ENCODE measurements around the gene LLGL2. TPM values are rescaled to one million over a fixed set of nuclear protein-coding genes. Genes with fewer than 3 reads are reported as not detected.
"Not testable (repeated sequence)": the region's sequence is repeated elsewhere in the genome, so short reads cannot be mapped to it uniquely, and the experiment has no call there.

Gene LLGL2
- total RNA-seq, 2 donors from 2014 or later = 12.5 to 17.4 TPM

DNA sequence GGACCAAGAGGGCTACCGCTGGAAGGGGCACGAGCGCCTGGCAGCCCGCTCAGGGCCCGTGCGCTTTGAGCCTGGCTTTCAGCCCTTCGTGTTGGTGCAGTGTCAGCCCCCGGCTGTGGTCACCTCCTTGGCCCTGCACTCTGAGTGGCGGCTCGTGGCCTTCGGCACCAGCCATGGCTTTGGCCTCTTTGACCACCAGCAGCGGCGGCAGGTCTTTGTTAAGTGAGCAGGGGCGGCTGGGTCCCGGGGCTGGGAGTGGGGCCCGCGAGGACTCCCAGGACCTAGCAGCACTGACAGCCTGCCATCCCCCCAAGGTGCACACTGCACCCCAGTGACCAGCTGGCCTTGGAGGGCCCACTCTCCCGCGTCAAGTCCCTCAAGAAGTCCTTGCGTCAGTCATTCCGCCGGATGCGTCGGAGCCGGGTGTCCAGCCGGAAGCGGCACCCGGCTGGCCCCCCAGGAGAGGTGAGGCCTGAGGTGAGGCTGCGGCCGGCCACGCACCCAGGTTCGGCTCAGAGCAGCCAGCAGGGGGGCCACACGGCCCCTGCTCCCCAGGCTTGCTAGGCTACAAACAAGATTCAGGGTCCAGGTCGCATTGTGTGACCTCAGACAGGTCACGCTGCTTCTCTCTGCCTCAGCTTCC lies 44.7 kb downstream of the LLGL2 start:
- Mint-ChIP-seq H3K9me3 (no peaks in the 10 kb centered on the region), H3K36me3 (ENCODE audit: insufficient read depth in 2 of 2) (no peaks in the 10 kb centered on the region), H3K27ac (no peak overlapping the region), H3K27me3 (ENCODE audit: low read depth) (no peaks in the 10 kb centered on the region), H3K4me1 (ENCODE audit: low read depth) (no peaks in the 10 kb centered on the region), H3K4me3 (no peak overlapping the region)
- ATAC-seq (replicated peaks in 1 of 2) (no peak), DNase-seq (no peak)

- H3K36me3 Mint-ChIP-seq (ENCODE audit: insufficient read depth in 2 of 2) = no peaks in the 10 kb centered on the region
- H3K27ac Mint-ChIP-seq = no peak overlapping the region
These were observed 45.3 kb downstream of the LLGL2 start for GRCh38 chr17:75570772-75571171.

DNA sequence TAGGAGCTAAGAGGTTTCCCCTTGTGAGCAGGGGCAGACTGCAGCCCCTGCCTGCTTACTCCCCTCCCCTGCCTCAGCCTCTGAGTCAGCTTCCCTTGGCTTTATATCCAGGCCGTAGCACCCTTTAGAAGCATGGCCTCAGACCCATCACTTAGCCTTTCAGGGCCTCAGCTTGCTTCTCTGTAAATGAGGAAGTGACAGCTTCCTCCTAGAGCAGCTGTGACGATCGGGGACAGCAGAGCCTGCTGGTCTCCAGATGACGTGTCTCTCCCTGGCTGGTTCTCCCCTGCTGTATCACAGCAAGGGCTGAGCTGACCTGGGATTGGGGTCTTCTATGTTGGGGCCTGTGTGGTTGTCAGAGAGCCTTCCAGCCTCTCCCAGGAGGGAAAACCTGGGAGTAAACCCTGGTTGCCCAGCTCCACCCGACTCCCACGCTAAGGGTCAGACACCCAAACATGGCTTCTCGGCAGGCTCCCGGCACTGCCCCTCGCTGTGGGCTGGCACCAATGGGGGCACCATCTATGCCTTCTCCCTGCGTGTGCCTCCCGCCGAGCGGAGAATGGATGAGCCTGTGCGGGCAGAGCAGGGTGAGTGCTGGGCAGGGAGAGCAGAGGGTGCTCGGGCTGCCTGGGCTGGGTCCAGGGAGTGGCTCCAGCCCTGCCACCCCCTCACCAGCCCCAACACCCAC lies 45.8 kb downstream of the LLGL2 start:
- ATAC-seq (replicated peaks in 1 of 2) = peak; percentile 22 to 89

More at GRCh38 chr17:75570772-75571171, 45.3 kb downstream of the LLGL2 start:
- no peak for ATAC-seq (replicated peaks in 1 of 2)
- Mint-ChIP-seq H3K4me1 (ENCODE audit: low read depth) (no peaks in the 10 kb centered on the region), H3K27me3 (ENCODE audit: low read depth) (no peaks in the 10 kb centered on the region), H3K9me3 (no peaks in the 10 kb centered on the region), H3K4me3 (no peak overlapping the region)
- DNase-seq = no peak

GRCh38 chr17:75571885-75572215 lies 46.4 kb downstream of the LLGL2 start:
- Mint-ChIP-seq H3K4me3 (no peak overlapping the region), H3K36me3 (ENCODE audit: insufficient read depth in 2 of 2) (no peaks in the 10 kb centered on the region)

More for the DNA sequence above, 45.8 kb downstream of the LLGL2 start:
- H3K27ac Mint-ChIP-seq = no peak overlapping the region
- H3K4me1 Mint-ChIP-seq (ENCODE audit: low read depth) = no peaks in the 10 kb centered on the region
- DNase-seq = peak in 1 of 2 donors; percentile 18
- no peak overlapping the region for H3K4me3 Mint-ChIP-seq
- H3K9me3 Mint-ChIP-seq = no peaks in the 10 kb centered on the region
- H3K36me3 Mint-ChIP-seq (ENCODE audit: insufficient read depth in 2 of 2) = no peaks in the 10 kb centered on the region
- H3K27me3 Mint-ChIP-seq (ENCODE audit: low read depth) = no peaks in the 10 kb centered on the region

DNA sequence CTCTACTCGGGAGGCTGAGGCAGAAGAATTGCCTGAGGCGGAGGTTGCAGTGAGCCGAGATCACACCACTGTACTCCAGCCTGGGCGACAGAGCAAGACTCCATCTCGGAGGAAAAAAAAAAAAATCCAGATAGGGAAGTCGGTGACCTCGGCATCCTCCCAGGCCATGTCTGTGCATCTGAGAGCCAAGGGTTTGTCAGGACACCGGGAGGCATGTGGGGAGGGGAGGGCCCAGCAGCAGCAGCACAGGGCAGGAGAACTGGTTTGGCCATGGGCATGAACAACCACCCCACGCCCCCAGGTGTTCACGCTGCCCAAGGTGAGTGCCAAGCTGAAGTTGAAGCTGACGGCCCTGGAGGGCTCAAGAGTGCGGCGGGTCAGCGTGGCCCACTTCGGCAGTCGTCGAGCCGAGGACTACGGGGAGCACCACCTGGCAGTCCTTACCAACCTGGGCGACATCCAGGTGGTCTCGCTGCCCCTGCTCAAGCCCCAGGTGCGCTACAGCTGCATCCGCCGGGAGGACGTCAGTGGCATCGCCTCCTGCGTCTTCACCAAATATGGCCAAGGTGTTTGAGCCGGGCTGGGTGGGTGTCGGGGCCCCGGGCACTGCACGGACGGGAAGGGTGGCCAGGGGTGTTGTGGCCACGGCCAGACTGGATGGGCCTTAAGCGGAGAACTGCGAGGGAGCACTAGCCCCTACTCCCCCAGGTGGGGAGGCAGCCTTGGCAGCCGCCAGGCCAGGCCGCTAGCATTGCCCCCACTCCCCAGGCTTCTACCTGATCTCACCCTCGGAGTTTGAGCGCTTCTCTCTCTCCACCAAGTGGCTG lies 47.4 kb downstream of the LLGL2 start:
- Mint-ChIP-seq H3K36me3 (ENCODE audit: insufficient read depth in 2 of 2) (no peaks in the 10 kb centered on the region), H3K4me1 (ENCODE audit: low read depth) (no peaks in the 10 kb centered on the region), H3K27ac (no peak overlapping the region), H3K27me3 (ENCODE audit: low read depth) (no peaks in the 10 kb centered on the region), H3K9me3 (no peaks in the 10 kb centered on the region), H3K4me3 (no peak overlapping the region)
- DNase-seq (no peak), ATAC-seq (replicated peaks in 1 of 2) (no peak)

More at GRCh38 chr17:75571885-75572215, 46.4 kb downstream of the LLGL2 start:
- ATAC-seq (replicated peaks in 1 of 2) (no peak), DNase-seq (no peak)
- Mint-ChIP-seq H3K9me3 (no peaks in the 10 kb centered on the region), H3K27ac (no peak overlapping the region), H3K27me3 (ENCODE audit: low read depth) (no peaks in the 10 kb centered on the region), H3K4me1 (ENCODE audit: low read depth) (no peaks in the 10 kb centered on the region)

DNA sequence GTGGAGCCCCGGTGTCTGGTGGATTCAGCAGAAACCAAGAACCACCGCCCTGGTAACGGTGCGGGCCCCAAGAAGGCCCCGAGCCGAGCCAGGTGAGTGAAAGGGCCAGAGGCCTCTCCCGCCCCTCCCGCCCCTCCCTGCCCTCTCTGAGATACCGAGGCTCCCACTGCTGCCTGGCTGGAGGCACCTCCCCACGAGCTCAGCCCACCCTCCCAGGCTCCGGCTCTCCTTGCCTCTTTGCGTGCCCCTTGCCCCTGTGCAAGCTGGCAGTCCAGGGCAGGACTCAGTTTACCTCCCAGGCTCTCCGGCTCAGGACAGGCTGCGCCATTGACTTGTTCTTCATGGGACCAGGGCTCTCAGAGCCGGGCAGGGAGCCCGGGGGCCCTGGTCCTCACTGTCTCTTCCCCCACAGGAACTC lies 48.1 kb downstream of the LLGL2 start:
- H3K9me3 Mint-ChIP-seq = no peaks in the 10 kb centered on the region
- H3K36me3 Mint-ChIP-seq (ENCODE audit: insufficient read depth in 2 of 2) = no peaks in the 10 kb centered on the region
- H3K27me3 Mint-ChIP-seq (ENCODE audit: low read depth) = no peaks in the 10 kb centered on the region
- no peak for ATAC-seq (replicated peaks in 1 of 2)
- no peak overlapping the region for H3K27ac Mint-ChIP-seq
- DNase-seq = no peak
- no peaks in the 10 kb centered on the region for H3K4me1 Mint-ChIP-seq (ENCODE audit: low read depth)
- no peak overlapping the region for H3K4me3 Mint-ChIP-seq

DNA sequence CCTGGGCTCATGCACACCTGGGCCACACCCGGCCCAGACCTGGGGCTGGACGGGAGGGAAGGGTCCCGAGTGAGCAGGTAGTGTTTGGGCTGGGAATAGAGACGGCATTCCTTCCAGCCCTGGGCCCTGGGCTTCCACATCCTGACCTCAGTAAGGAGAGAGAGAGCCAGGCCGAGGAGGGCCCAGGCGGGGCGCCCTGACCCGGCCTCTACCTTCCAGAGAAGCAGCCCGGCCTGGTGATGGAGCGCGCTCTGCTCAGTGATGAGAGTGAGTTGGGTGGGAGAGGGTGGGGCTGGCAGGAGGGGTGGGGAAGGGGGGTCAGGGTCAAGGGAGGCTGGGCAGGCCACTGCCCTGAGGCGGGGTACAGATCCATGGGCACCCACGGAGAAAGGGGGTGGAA lies 48.5 kb downstream of the LLGL2 start:
- Mint-ChIP-seq H3K9me3 (no peaks in the 10 kb centered on the region), H3K36me3 (ENCODE audit: insufficient read depth in 2 of 2) (no peaks in the 10 kb centered on the region), H3K27me3 (ENCODE audit: low read depth) (no peaks in the 10 kb centered on the region), H3K4me3 (no peak overlapping the region), H3K27ac (no peak overlapping the region), H3K4me1 (ENCODE audit: low read depth) (no peaks in the 10 kb centered on the region)
- DNase-seq (no peak), ATAC-seq (replicated peaks in 1 of 2) (no peak)

GRCh38 chr17:75574404-75575036 lies 49.0 kb downstream of the LLGL2 start:
- DNase-seq = no peak
- ATAC-seq (replicated peaks in 1 of 2) = no peak
- Mint-ChIP-seq H3K27ac (no peak overlapping the region), H3K9me3 (no peaks in the 10 kb centered on the region), H3K4me3 (no peak overlapping the region), H3K27me3 (ENCODE audit: low read depth) (no peaks in the 10 kb centered on the region), H3K36me3 (ENCODE audit: insufficient read depth in 2 of 2) (no peaks in the 10 kb centered on the region), H3K4me1 (ENCODE audit: low read depth) (no peaks in the 10 kb centered on the region)

DNA sequence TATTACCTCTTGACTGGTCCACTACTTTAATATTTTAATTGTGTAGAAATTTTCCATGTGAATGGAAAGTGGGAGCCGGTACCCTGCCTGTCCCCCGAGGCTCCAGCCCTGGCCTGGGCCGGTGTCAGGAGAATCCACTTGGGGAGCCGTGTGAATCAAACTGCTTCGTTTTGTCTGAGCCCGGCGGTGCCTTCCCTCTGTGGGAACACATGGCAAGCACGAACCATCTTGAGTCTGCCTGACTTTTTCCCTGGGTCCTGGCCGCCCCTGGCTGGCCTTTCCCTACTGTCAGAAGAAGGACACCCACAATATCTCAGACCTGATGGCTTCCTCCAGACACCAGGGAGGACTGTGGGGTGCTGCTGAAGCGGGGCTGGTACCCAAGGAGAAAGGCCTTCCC lies 49.7 kb downstream of the LLGL2 start:
- no peak for DNase-seq
- Mint-ChIP-seq H3K4me1 (ENCODE audit: low read depth) (no peaks in the 10 kb centered on the region), H3K27me3 (ENCODE audit: low read depth) (no peaks in the 10 kb centered on the region), H3K4me3 (no peak overlapping the region), H3K36me3 (ENCODE audit: insufficient read depth in 2 of 2) (no peaks in the 10 kb centered on the region), H3K9me3 (no peaks in the 10 kb centered on the region), H3K27ac (no peak overlapping the region)
- ATAC-seq (replicated peaks in 1 of 2) = no peak

DNA sequence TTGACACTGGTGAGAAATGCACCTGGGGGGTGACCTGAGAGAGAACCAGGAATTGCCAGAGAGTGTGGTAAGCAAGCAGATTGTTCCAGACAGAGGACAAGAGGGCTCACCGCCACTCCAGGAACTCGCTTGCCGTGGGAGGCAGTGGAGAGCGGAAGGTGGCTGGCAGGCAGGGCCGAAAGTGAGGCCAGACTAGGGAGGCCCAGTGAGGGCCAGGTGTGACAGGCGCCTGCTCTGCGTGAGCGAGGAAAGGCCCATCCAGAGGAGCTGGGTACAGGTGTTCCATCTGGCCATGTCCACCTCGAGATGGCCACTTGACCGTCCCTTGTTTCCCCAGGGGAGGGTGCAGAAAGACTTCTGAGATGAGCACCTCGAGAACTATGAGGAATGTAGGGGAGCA lies 50.2 kb downstream of the LLGL2 start:
- DNase-seq (no peak), ATAC-seq (replicated peaks in 1 of 2) (no peak)
- Mint-ChIP-seq H3K27ac (no peak overlapping the region), H3K27me3 (ENCODE audit: low read depth) (no peaks in the 10 kb centered on the region), H3K4me1 (ENCODE audit: low read depth) (no peaks in the 10 kb centered on the region), H3K36me3 (ENCODE audit: insufficient read depth in 2 of 2) (peaks cover 0 to 3% of the 10 kb centered on the region in 2 donors), H3K9me3 (peaks cover 0 to 2% of the 10 kb centered on the region in 2 donors), H3K4me3 (no peak overlapping the region)

- H3K36me3 Mint-ChIP-seq (ENCODE audit: insufficient read depth in 2 of 2) = peaks cover 1 to 3% of the 10 kb centered on the region in 2 donors
- H3K27me3 Mint-ChIP-seq (ENCODE audit: low read depth) = no peaks in the 10 kb centered on the region
- H3K27ac Mint-ChIP-seq = no peak overlapping the region
- DNase-seq (no peak), ATAC-seq (replicated peaks in 1 of 2) (no peak)
- no peak overlapping the region for H3K4me3 Mint-ChIP-seq
- peaks cover 2% of the 10 kb centered on the region in 2 donors for H3K9me3 Mint-ChIP-seq
- H3K4me1 Mint-ChIP-seq (ENCODE audit: low read depth) = peaks cover 6% of the 10 kb centered on the region
These were observed 51.2 kb downstream of the LLGL2 start for GRCh38 chr17:75576661-75577060.

- H3K27me3 Mint-ChIP-seq (ENCODE audit: low read depth); H3K36me3 Mint-ChIP-seq (ENCODE audit: insufficient read depth in 2 of 2); H3K9me3 Mint-ChIP-seq; H3K4me1 Mint-ChIP-seq (ENCODE audit: low read depth): not testable (repeated sequence)
- Mint-ChIP-seq H3K4me3 (peak overlapping the region; percentile 90), H3K27ac (peak overlapping the region; percentile 35)
- ATAC-seq (replicated peaks in 1 of 2) (peak; percentile 66 to 69), DNase-seq (peak; percentile 65 to 73)
These were observed 55.7 kb downstream of the LLGL2 start for GRCh38 chr17:75581121-75581725.

DNA sequence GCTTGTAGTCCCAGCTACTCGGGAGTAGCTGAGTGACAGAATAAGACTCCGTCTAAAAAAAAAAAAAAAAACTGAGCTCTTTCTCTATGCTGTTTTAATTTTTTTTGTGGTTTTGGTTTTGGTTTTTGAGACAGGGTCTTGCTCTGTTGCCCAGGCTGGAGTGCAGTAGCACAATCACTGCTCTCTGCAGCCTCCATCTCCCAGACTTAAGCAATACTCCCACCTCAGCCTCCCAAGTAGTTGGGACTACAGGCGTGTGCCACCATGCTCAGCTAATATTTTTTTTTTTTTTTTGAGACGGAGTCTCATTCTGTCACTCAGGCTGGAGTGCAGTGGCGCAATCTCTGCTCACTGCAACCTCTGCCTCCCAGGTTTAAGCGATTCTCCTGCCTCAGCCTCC lies 57.7 kb downstream of the LLGL2 start:
- H3K36me3 Mint-ChIP-seq (ENCODE audit: insufficient read depth in 2 of 2); H3K27me3 Mint-ChIP-seq (ENCODE audit: low read depth); H3K4me1 Mint-ChIP-seq (ENCODE audit: low read depth); DNase-seq; H3K9me3 Mint-ChIP-seq; H3K4me3 Mint-ChIP-seq; H3K27ac Mint-ChIP-seq; ATAC-seq (replicated peaks in 1 of 2): not testable (repeated sequence)

All from activated T-cell treated with anti-CD3 and anti-CD28 coated beads, Interleukin-2, amount 50 U/mL, for 72 hours (primary cell).